ENCODE results near the gene DNTT.

Gene DNTT

DNA sequence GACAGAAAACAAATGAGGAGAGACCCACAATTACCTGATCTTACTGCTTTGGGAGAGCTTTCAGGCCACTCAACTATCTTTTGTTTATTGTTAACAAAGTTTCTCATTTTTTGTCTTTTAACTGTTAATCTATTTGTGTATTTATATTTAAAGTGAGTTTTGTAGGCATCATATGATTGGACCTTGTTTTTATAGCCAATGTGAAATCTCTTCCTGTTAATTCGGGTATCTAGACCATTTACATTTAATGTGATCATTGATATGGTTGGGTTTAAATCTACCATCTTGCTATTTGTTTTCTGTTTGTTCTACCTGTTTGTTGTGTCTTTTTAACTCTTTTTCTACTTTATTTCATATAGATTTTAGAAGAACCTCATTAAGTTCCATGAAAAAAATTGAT, 42.1 kb downstream of the DNTT start:
- DNase-seq: no peak

DNA sequence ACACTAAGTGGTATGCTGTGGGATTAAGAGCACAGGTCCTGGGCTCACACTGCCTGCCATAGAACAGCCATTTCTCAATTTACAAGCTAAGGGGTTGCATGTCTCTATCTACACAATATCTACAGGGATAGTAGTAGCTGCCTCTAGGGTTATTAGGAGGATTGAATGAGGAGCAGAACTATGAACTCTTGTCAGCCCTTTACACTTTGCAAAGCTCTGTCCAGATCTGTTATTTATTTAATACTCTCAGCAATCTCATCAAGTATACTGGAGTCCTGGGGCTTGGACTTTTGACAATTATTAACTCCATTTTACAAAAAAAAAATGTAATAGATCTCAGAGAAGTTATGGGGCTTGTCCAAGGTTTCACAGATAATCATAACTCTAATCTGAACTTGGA, 47.8 kb downstream of the DNTT start:
- no peak for DNase-seq

DNA sequence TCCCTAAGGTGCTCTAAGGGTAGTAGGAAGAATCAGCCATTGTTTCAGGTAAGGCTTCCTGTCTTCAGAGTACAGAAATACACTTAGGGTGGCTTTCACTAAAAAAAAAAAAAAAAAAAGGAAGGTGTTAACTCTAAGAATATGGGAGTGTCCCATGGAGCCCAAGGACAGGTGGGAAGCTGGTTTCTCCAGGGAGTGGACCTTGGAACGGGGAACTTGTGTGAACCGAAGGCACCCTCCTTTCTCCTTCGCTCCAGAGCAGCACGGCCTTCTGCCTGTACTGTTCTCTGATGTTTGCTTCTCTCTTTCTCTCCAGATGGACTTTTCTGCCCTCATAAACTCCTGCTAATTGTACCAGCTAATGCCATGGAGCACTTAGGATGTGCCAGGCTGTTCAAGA, 48.3 kb downstream of the DNTT start:
- DNase-seq: no peak

DNA sequence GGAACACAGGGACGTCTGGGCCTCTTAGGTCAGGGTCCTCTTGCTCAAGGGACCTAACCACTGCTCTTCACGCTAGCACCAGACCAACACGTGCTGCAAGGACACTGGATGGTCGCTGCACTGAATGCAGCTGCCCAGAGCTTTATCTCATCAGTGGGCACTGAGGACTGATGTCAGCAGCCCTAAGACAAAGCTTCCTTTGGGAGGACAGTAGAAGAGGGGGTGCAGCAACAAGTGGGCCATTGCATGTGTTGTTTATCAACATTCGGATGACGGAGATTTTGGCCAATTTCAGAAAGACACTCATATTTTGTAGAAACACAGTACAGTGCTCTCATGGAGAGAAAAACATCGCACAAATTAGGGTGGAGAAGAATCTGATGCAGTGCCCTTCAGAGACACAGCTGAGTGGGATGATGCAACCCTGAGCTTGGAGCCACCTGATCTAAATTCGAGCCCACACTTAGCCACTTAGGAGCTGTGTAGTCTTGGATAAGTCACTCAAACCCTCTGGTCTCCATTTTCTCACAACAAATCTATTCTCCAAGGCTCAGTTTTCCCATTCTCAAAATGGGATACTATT, 52.9 kb downstream of the DNTT start:
- no peak for DNase-seq

DNA sequence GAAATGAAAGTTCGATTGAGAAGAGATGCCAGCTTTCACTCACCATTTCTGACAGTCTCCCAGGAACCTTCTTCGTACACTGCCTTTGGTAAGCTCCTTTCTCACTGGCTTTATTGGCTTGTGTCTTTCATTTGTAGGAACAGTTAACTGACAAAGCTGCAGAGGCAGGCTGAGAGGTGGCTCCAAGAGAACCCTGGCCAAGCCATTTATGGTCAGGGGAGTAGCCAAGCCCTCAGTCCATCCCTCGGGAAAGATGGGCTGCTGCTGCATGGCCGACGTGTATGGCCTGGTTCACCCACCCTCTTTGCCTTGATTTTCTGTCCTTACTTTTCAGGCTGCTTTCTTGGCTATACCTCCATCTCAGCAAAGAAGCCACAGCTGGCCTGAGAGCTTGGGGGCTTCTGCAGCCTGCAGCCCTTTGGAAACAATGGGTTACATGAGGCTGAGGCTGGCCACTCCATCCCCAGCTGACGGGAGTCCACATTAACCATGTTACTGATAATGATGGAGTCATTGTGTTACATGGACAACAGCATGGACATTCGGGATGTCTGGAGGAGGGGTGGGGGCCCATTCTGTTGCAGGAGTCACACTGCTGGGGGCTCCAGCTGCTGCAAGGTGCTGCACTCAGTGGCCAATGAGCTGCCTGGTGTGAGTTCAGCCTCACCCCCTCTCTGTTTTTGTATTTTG, 54.8 kb downstream of the DNTT start, which contains the start of gene OPALIN:
Gene OPALIN (minus strand): TSS at position 152 of the 690 bp plus-strand sequence. CDS start 106 bp downstream, at position 46.
- no peak for DNase-seq

DNA sequence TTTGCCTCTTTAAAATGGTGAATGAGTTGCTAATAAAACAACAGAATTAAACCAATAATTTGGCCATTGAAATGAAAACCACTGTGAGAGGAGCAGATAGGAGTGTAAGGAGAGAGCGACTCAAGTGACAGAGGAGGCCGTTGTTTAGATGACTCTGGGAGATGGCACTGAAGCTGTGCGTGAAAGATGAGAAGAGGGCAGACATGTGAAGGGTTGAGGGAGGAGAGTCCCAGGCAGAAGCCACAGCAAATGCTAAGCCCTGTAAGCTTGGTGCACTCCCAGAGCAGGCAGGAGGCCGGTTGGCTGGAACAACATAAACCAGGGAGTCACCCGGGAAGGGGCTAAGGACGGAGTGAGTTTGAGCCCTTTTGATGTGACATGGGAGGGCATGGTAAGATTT, 55.4 kb downstream of the DNTT start:
- DNase-seq: no peak

DNA sequence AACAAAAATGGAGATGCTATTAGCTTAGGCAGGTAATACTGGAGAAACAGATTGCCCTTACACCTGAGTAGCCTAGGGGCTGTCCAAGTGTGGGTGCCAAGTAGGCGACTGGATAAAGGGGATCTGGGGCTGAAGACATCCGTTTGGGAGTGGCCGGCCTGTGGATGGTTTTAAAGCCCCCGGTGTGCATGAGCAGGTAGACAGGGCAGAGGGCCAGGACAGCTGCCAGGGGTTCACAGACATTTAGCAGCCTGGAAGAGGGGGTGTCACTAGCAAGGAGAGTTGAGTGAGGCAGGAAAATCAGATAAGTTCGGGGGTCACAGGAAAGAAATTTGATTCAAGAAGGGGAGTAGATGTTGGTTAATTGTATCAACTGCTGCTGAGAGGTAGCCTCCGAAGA, 56.1 kb downstream of the DNTT start:
- DNase-seq: no peak

DNA sequence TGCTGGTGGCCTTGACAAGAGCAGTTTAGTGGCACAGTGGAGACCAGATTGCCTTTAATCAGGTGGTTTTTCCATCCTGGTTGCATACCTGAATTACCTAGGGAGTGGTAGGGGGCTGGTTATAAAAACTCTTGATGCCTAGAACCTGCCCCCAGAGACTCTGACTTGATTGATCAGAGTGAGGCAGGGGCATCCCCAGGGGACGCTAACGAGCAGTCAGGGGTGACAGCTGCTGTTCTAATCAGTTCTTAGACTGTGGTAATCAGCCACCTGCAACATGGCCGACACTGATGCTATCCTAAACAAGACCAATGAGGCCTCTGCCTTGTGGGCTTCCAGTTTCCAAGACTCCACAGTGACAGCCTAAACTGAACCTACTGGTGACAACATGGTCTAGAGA, 56.5 kb downstream of the DNTT start:
- no peak for DNase-seq

DNA sequence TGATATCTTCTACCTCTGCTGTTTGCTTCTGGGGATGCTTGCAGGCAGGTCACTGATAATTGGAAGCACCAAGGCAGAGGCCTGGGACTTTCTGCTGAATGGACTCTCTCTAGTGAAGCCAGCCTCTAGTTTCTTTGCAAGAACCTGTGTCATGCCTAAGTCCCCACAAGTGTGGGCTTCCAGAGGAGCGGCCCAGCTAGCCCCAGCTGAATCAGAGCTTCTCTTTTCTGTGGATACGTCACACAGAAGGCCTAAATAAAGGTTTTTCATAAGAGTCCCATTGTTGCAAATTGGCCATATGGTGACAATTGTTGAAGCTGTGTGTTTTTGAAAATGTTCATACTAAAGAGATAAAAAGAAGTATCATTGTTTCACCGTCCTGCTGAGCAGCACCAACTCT, 61.3 kb downstream of the DNTT start:
- DNase-seq: no peak

DNA sequence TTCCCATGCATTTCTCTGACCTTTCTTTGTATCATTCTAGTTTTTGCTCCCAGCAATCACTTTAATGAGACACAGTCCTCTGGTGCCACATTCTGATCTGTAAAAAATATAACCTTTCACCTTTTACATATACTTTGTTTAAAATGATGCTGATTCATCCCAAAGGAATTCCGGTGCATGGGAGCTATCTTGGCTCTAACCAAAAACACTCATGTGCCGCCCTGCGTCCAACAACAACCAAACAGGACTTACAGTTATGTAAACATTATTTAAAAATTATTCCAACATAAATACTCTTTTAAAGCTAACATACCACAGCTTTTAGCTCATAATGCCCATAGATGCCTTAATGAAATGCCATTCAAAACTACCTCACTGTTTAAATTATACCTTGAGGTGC, 62.3 kb downstream of the DNTT start:
- no peak for DNase-seq

DNA sequence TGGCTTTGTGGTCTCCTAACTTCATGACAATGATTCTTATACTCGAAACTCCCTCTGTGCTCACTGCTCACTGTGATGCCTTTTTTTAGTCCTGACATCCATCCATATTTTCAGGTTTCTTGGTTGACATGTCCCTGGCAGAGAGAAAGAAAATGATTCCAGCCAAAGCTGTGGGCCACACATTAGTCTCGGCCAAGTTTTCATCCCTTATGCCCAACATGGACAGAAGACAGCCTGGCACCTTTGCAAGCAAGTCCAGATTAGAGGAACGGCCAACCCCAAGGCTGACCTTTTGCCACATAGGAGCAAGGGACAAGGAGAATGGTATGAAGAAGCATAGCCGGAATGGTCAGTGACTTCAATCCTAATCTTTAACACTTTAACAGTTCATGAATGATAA, 63.2 kb downstream of the DNTT start:
- no peak for DNase-seq

DNA sequence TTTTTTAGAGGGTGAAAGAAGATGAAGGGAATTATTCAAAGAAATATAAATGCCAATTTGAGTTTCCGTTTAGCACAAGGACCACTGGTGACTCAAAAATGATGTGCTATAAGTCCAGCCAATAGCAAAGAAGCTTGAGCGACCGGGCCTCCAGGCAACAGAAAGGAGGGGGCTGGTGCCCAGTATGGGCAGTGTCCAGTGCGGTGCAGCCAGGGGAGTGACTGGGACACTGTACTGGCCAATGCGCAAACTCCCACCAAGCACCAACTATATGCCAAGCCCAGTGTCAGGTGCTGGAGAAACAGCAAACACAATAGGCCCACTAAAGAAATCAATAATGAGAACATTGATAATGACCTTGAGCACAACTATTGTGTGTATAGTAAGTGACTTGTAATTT, 64.7 kb downstream of the DNTT start:
- DNase-seq: no peak

DNA sequence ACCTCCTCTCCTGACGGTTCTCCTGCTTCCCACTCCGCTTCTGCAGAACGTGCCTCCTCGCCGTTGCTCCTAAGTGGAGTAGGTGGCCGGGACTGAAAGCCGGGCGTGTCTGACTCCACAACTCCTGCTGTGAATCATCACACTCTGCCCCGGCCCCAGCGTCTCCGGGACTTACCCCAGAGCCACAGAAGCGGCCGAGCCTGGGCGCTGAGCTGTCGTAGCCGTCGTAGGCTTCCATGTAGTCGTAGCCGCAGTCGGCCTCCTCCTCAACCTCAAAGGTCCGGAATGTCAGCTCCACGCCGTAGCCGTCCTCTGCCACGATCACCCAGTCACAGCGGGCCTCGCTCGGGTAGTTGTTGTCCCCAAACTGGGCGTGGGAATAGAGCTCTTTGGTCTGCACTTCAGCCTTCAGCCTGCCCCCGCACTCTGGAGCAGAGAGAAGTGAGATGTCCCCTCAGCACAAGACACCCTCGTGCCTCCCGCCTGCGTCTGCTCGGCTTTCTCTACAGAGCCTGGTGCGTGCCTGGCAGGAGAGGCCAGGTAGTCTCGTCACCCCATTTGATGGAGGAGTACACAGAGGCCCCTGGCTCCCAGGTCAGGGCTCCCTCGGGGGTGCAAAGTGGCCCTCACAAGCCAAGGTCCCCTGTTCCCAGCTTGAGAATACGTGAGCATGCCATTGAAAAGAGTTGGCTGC, 65.8 kb downstream of the DNTT start:
- DNase-seq: no peak

DNA sequence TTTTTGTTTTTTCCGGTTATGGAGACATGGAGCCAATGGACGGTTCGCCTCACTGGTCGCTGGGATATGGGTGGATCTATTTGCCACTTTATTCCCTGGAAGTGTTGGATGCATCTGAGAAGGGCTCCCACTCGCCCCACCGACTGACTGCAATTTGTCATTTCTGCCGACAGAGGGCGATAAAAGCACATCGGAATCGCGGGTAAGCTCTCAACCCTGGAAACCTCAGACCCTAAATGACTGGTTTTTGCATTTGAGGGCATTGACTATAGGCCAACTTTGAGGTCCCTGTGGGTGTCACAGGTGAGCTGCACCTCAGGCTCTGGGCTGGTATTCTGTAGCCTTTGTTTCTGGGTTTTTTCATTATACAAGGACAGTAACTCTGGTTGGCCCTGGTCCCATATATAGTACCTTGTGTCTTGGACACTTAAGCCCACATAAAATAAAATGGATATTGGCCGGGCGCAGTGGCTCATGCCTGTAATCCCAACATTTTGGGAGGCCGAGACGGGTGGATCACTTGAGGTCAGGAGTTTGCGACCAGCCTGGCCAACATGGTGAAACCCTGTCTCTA, 66.4 kb downstream of the DNTT start:
- DNase-seq: peak; percentile 66

DNA sequence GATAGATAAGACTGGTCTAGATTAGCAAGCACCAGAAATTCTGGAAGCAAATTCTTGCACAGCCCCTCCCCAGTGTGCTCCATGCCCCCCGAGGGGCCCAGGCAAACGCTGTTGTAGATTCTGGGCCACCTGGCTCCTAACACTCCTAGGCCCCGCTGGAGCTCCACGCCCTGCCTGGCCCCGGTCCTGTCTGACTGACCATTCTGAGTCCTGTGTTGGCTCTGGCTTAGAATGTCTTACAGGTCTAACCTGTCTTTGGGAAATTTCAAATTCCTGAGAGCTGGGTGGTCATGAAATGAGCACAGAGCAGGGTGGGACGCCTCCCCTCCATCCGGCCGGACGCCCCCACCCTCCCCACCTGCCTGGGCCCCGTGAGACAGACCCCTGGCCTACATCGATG, 67.1 kb downstream of the DNTT start:
- DNase-seq: no peak

DNA sequence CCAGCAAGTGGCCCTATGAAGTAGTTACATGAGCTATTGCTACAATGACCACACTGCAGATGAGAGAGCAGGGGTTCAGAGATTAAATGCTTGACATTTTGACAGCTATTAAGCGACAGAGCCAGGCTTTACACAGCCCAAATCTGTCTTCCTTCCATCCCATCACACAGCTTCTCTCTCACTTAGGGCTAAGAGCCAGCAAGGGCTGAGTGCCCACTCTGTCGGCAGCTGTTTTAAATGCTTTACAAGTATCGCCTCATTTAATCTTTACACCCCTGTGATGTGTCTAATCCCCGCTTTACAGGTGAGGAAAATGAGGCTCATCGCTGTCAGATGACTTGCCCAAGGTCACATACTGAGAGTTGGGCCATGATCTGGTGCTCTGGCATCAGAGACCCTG, 69.8 kb downstream of the DNTT start:
- no peak for DNase-seq

DNA sequence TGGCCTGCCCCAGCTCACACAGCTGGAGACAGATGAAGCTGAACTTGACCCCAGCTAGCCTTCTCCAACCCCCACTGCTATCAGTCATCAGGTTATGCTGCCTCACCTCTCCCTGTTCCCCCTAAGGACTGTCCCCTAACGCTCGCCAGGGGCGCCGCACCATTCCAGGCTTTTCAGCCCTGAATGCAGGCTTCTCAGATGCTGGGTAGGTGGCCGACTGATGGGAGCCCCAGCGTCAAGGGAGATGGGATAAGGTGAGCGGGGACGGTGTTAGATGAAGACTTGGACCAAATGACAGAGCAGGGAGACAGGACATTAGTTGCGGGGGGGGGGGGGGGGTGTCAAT, 70.4 kb downstream of the DNTT start:
- peak; percentile 12 for DNase-seq

DNA sequence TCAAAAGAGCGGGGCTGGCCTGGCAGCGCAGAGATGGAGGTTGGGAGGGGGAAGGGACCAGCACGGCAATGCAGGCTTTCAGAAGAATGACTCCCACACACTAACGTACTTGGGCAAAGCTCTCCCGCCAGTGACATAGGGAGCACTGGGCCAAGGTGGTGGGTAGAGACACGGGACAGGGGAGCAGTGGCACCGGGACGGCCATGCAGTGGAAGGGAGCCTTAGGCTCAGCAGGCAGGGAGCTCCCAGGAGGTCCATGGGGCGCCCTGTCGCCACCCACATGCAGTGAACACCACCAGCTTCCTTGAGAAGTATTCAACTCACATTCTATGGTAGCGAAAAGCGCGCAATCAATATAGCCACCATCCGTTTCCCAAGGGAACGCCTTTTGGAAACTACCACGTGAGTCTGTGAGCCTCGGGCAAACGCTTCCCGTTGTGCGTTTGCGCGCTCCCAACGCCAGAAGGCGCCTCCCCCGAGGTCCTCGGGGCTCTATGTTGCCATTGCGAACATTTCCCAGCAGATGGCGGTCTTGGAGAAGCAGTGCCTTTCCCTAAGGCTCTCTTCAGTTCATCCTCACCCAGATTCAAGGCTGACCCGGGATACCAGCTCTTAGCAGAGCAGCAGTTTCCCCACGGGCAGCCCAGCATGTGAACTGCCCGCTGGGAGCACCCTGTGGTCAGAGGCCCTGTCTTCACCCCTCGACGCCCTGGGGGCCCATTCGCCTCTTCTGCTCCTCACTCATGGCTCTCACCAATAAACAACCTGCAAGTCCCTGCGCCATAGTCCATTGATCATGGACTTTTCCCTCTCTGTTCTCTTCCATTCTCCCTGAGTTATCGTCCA, 71.0 kb downstream of the DNTT start:
- peak; percentile 91 for DNase-seq

DNA sequence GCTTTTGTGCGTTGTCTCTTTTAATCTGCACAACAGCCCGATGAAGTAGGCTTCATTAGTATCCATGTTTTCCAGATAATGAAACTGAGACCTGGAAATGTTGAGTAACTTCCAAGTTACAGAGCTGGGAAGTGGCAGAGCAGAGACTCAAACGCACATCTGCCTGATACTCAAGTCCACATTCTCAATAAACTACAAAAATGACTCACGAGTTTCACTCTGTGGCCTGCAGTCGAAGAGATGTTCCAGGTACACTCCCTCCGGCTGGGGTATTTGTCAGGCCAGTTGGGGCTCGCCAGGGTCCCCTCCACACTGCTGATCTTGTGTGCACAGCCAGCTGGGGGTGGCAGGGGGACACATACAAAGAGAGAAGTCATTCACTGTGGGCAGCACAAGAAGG, 72.2 kb downstream of the DNTT start:
- DNase-seq: no peak

DNA sequence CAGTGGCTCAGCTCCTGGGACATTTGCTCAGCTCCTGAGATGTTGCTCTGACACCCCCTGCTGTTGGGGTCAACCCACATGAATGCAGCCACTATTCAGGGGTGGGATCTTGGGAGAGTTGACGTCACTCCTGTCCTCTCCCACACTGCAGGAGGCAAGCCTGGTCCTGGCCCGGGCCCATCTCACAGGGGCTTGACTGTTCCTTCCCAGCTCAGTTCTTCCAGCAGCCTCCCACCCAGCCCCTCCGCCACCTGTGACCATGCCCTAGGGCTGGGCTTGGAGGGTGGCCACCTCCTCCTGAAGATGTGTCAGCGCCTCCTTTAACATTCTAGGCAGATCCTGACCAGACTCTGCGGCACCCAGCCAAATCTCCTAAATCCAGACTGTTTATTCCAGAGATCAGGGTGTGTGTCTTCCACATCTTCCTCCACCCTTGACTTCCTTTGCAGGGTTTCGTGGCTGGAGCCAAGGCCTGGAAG, 73.6 kb downstream of the DNTT start:
- no peak for DNase-seq

DNA sequence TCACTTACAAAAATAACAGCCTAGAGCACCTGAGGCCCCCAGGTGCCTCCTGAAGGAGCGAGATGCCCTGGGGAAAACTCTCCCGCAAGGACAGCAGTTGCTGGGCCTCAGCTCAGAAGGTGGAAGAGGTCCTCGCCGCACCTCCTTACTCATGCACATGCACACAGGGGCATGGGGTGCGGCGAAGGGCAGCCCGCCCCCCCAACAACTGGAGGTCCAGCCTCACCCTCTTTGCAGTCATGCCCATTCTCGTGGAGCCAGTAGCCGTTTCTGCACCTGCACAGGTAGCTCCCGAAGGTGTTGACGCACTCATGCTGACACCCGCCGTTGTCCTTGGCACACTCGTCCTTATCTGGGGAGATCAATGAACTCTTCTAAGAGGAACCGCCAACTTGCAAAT, 74.5 kb downstream of the DNTT start:
- no peak for DNase-seq

DNA sequence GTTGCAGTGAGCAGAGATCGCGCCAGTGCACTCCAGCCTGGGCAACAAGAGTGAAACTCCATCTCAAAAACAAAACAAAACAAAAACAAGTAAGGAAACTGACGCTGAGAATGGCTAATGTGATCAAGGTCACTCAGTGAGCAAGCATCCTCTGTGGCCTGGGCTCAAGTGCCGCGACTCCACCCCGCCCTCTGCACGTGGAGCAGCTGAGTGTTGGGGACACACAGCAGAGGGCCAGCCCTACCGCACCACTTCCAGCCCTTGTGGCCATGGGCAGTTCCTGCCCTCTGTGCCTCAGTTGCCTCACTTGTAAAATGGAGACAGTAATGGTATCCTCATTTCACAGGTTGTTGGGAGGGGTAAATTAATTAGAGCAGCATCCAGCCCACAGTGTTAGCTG, 75.5 kb downstream of the DNTT start:
- DNase-seq: no peak

DNA sequence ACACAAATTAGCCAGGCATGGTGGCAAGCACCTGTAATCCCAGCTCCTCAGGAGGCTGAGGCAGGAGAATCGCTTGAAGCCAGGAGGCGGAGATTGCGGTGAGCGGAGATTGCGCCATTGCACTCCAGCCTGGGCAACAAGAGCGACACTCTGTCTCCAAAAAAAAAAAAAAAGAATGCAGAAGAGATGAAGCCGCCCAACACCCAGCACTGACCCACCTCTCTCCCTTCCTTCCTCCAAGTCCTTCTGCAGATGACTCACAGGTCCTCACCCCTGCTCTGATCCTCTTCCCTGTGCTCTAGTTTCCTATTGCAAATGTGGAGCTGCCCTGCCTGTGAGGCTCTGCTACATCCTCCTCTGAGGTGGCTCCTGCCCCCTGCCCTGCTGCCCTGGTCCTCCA, 76.6 kb downstream of the DNTT start:
- no peak for DNase-seq
